ENCODE results near the gene FIBP.
"Not testable (repeated sequence)": the region's sequence is repeated elsewhere in the genome, so short reads cannot be mapped to it uniquely, and the experiment has no call there.

FIBP gene

GRCh38 chr11:65915101-65915820 is 27.0 kb upstream of the FIBP start:
- DNase-seq (ENCODE audit: low read depth in 3 of 3) = no peak

- no peak for DNase-seq (ENCODE audit: low read depth in 3 of 3)
Measured at GRCh38 chr11:65912845-65913244, 24.6 kb upstream of the FIBP start.

GRCh38 chr11:65911682-65912568 is 23.7 kb upstream of the FIBP start:
- no peak for DNase-seq (ENCODE audit: low read depth in 3 of 3)

- no peak for DNase-seq (ENCODE audit: low read depth in 3 of 3)
Measured at GRCh38 chr11:65907878-65908277, 19.6 kb upstream of the FIBP start.

GRCh38 chr11:65906602-65907001 is 18.3 kb upstream of the FIBP start:
- no peak for DNase-seq (ENCODE audit: low read depth in 3 of 3)

- DNase-seq (ENCODE audit: low read depth in 3 of 3) = no peak
Measured at GRCh38 chr11:65903715-65904114, 15.4 kb upstream of the FIBP start.

GRCh38 chr11:65903068-65903481 is 14.8 kb upstream of the FIBP start:
- no peak for DNase-seq (ENCODE audit: low read depth in 3 of 3)

- DNase-seq (ENCODE audit: low read depth in 3 of 3) = no peak
Measured at GRCh38 chr11:65900899-65901180, 12.6 kb upstream of the FIBP start.

- peak; percentile 92 to 93 (median 92) for DNase-seq (ENCODE audit: low read depth in 3 of 3)
Measured at GRCh38 chr11:65900125-65900898, 12.0 kb upstream of the FIBP start, which contains the start of gene FOSL1. TSS of gene FOSL1 (minus strand) at chr11:65900388. CDS start at chr11:65900339, 49 bp downstream.

- DNase-seq (ENCODE audit: low read depth in 3 of 3) = peak; percentile 62 to 80 (median 65)
Measured at GRCh38 chr11:65899356-65900124, 11.3 kb upstream of the FIBP start.

GRCh38 chr11:65898656-65899355 is 10.5 kb upstream of the FIBP start:
- no peak for DNase-seq (ENCODE audit: low read depth in 3 of 3)

GRCh38 chr11:65897020-65897471 is 8.8 kb upstream of the FIBP start:
- DNase-seq (ENCODE audit: low read depth in 3 of 3) = no peak

- DNase-seq (ENCODE audit: low read depth in 3 of 3) = no peak
Measured at GRCh38 chr11:65896034-65896999, 8.0 kb upstream of the FIBP start.

GRCh38 chr11:65895482-65895981 is 7.3 kb upstream of the FIBP start:
- no peak for DNase-seq (ENCODE audit: low read depth in 3 of 3)

GRCh38 chr11:65894034-65894591 is 5.8 kb upstream of the FIBP start:
- no peak for DNase-seq (ENCODE audit: low read depth in 3 of 3)

GRCh38 chr11:65892661-65893317 is 4.5 kb upstream of the FIBP start:
- no peak for DNase-seq (ENCODE audit: low read depth in 3 of 3)

GRCh38 chr11:65892137-65892540 is 3.9 kb upstream of the FIBP start:
- DNase-seq (ENCODE audit: low read depth in 3 of 3) = not testable (repeated sequence)

Measured in stimulated activated CD4-positive, alpha-beta T cell treated with anti-CD3 and anti-CD28 coated beads, TNF-alpha, amount 100 ng/mL, for 48 hours (primary cell).